Measurements from ENCODE around the gene SNORC. TPM values are rescaled to one million over a fixed set of nuclear protein-coding genes. Genes with fewer than 3 reads are reported as not detected.

The SNORC gene
- total RNA-seq, 2 donors from 2014 or later: 1.8 TPM; not detected in 1

GRCh38 chr2:232860593-232861241, 9.3 kb upstream of the SNORC start:
- Histone ChIP-seq H3K4me1 (peaks cover 4% of the 10 kb centered on the region), H3K9me3 (no peaks in the 10 kb centered on the region), H3K27ac (no peak overlapping the region), H3K4me3 (no peak overlapping the region), H3K36me3 (replicated peaks in 1 of 2; ENCODE audit: insufficient read depth in 1 of 2, low read depth in 2 of 2) (peaks cover 0 to 9% of the 10 kb centered on the region in 2 donors), H3K27me3 (no peaks in the 10 kb centered on the region)
- ATAC-seq: no peak
- no peak for DNase-seq
- no peak for TF ChIP-seq POLR2A (IDR thresholded peaks at IDR 0.05)
- TF ChIP-seq CTCF (IDR thresholded peaks at IDR 0.05): no peak
- 82 to 85% methylated on average over 9 of the region's 9 CpGs for WGBS, 2 donors
- intact Hi-C loops (cut with DNase I): no loop called here

- 95 to 97% methylated on average over 5 of the region's 5 CpGs for WGBS, 2 donors
- no peak for ATAC-seq
- Histone ChIP-seq H3K27ac (no peak overlapping the region), H3K4me1 (peaks cover 4% of the 10 kb centered on the region), H3K27me3 (no peaks in the 10 kb centered on the region), H3K4me3 (no peak overlapping the region), H3K9me3 (no peaks in the 10 kb centered on the region), H3K36me3 (replicated peaks in 1 of 2; ENCODE audit: insufficient read depth in 1 of 2, low read depth in 2 of 2) (peaks cover 0 to 9% of the 10 kb centered on the region in 2 donors)
- DNase-seq: no peak
- no peak for TF ChIP-seq CTCF (IDR thresholded peaks at IDR 0.05)
- TF ChIP-seq POLR2A (IDR thresholded peaks at IDR 0.05): no peak
- intact Hi-C loops (cut with DNase I): no loop called here
These were observed 8.7 kb upstream of the SNORC start for GRCh38 chr2:232861353-232861752.

GRCh38 chr2:232863996-232864395, 6.1 kb upstream of the SNORC start:
- Histone ChIP-seq H3K36me3 (replicated peaks in 1 of 2; ENCODE audit: insufficient read depth in 1 of 2, low read depth in 2 of 2) (no peaks in the 10 kb centered on the region), H3K4me1 (no peaks in the 10 kb centered on the region), H3K27ac (no peak overlapping the region), H3K27me3 (no peaks in the 10 kb centered on the region), H3K9me3 (no peaks in the 10 kb centered on the region), H3K4me3 (no peak overlapping the region)
- ATAC-seq (no peak), DNase-seq (no peak)
- intact Hi-C loops (cut with DNase I): no loop called here
- TF ChIP-seq CTCF (IDR thresholded peaks at IDR 0.05) (no peak), POLR2A (IDR thresholded peaks at IDR 0.05) (no peak)
- 88 to 95% methylated on average over 2 of the region's 2 CpGs for WGBS, 2 donors

GRCh38 chr2:232865165-232865564, 4.9 kb upstream of the SNORC start:
- H3K4me1 ChIP-seq: no peaks in the 10 kb centered on the region
- intact Hi-C loops (cut with DNase I): no loop called here
- H3K27me3 ChIP-seq: no peaks in the 10 kb centered on the region
- H3K36me3 ChIP-seq (replicated peaks in 1 of 2; ENCODE audit: insufficient read depth in 1 of 2, low read depth in 2 of 2): no peaks in the 10 kb centered on the region
- no peak overlapping the region for H3K4me3 ChIP-seq
- no peak for TF ChIP-seq CTCF (IDR thresholded peaks at IDR 0.05)
- TF ChIP-seq POLR2A (IDR thresholded peaks at IDR 0.05): no peak
- H3K27ac ChIP-seq: no peak overlapping the region
- no peaks in the 10 kb centered on the region for H3K9me3 ChIP-seq
- DNase-seq: no peak
- 97 to 100% methylated on average over 1 of the region's 1 CpG for WGBS, 2 donors
- ATAC-seq: no peak

- no peak for DNase-seq
- Histone ChIP-seq H3K4me1 (no peaks in the 10 kb centered on the region), H3K27ac (no peak overlapping the region), H3K27me3 (no peaks in the 10 kb centered on the region), H3K9me3 (no peaks in the 10 kb centered on the region), H3K36me3 (replicated peaks in 1 of 2; ENCODE audit: insufficient read depth in 1 of 2, low read depth in 2 of 2) (no peaks in the 10 kb centered on the region), H3K4me3 (no peak overlapping the region)
- 89 to 91% methylated on average over 4 of the region's 4 CpGs for WGBS, 2 donors
- no peak for ATAC-seq
- TF ChIP-seq POLR2A (IDR thresholded peaks at IDR 0.05) (no peak), CTCF (IDR thresholded peaks at IDR 0.05) (no peak)
- intact Hi-C loops (cut with DNase I): no loop called here
These were observed 4.0 kb upstream of the SNORC start for GRCh38 chr2:232866104-232866503.

Measured in body of pancreas (tissue), 4 donors.